GM19035 (cell line): ENCODE results near the gene AHRR.

Source experiments
- ATAC-seq: cut with Tn5 transposase; IDR thresholded peaks from one replicate; pipeline ENCODE4 v1.9.1; 2021; ENCODE audit not compliant: unreplicated experiment

AHRR gene

DNA sequence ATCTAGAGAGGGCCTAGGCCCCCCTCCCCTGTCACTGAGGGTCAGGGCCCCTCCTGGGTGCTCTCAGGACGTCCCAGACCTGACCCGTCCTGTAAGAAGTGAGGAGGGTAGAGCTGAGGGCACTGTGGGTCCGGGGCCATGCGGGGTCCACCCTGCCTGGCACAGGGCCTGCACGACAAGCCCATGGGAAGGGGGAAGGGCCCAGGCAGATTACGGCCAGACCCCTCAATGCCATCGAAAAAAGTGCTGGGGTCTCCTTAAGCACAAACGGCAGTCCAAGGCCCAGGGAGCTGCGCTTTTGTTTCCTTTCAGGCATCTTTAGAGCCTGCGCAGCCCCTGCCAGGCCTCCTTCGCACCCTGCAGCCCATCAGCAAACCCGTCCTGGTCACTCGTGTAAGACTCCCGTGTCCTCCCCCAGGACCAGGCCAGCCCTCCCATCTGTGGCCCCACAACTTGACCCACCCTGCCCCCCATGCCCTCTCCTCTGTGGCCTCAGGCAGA lies 117.0 kb downstream of the AHRR start:
- ATAC-seq = no peak

DNA sequence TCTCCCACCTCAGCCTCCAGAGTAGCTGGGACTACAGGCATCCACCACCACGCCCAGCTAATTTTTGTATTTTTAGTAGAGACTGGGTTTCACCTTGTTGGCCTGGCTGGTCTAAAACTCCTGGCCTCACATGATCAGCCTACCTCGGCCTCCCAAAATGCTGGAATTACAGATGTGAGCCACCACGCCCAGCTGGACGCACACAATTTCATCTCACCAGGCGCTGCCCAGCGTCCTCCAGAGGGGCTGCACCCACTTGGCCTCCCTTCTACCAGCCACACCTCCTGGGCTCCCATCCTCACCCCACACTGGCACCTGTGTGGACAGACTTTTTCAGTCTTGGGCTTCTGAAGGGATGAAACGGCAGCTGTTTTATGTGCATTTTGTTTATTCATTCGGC lies 117.7 kb downstream of the AHRR start:
- ATAC-seq = no peak

DNA sequence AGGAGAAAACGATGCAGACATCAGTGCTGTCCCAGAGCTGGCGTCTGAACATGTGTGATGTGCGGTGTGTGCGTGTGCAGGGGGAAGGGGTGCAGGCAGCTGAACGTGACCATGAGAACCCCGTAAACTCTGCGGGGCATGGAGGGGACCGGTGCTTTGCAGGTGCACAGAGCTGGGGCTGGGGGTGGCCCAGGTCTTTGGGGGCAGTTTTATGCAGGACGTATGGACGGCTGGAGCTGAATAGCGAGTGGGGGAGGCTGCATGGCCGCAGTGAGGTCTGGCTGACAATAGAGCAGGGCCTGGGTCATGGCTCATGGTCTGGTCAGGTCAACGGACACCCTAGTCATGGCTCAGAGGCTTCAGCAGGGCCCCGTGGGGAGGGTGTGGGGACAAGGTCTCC lies 118.1 kb downstream of the AHRR start:
- no peak for ATAC-seq

DNA sequence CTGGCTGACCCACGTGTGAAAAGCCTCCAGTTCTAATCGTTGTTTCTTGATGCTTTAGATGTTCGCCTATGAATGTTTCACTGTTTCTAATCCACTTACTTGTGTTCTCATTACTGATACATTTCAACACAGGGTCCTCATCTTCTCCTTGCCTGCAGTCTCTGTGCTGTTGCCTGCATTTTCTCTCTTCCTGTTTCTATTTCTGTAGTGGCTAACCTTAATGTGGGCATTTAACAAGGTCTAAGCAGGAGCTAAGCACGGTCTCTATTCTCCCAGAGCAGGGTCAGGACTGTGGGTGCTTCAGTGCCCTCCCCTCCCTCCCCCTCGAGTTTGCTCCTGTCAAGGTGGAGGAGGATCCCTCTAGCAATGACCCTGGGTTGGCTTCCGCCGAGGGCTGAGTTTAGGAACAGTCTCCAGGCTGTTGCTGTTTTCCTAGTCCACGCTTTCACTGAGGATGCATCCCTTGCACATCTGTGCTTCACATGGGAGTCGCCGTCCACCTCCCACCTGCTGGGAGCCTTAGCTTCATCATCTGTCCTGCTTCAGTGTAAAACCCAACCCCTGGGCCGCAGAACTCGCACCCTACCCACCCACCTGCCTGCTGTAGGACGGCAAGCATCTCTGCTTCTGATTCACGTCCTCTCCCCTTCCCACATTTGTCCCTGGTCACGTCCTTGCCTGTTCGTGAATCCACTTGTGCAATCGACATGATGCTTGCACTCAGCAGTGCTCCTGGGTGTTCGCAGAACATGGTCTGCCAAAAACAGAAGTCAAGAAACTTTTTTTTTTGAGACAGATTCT lies 119.1 kb downstream of the AHRR start:
- no peak for ATAC-seq

DNA sequence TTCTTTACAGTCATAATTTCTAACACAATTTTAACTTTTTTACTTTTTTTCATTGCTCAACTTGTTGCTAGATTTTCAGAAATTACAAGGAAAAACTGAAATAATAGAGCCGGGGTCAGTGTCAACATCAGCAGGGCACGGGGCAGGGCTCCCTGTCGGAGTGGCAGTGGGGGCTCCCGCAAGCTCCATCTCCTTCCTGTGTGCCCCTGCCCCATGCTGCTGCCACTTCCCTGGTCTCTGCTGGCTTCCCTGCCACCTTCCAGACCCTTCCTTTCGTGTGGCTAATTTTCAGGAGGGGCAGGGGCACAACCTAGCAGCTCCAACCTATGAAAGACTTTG lies 120.5 kb downstream of the AHRR start:
- no peak for ATAC-seq

DNA sequence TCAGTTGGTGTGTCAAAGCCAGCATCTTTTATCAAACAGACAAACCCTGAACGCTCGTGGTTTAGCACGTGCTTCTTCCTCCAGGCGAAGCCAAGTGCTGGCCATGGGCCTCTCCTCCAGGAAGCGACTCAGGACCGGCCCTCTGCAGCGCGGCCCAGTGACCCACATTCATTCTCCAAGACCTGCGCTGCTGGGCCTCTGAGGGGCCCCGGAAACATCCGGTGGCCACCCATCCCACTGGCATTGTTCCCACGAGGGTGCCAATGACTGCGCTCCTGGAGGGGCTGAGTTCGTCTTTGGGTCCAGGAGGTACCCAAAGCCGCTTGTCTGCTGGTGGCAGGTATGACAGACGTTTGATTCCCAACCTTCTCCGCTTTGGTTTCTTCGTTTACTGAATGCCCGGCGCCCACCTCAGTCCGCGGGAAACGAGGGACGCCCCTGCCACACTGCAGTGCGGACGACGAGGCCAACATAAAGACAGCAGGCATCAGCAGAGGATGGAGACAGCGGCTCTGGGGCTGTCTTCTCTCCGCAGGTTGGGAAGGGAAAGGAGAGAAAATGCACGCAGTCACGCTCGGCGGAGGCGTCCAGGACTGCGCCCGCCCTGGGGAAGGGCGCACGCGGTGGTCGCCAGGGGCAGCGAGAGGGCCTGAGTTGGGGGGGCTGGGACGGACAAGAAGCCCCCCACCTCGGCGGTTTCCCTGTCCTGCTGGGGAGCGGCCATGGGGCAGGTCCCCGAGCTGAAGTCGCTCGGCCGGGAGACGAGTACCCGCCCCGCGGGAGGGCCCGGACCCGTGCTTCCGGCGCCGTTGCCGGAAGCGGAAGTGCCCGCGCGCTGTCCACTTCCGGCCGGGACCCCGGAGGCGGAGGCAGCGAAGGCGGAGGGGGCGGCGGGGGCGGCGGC lies 121.1 kb downstream of the AHRR start, which contains the start of gene EXOC3:
Gene EXOC3 (plus strand): TSS at position 842 of the 904 bp plus-strand sequence. CDS start 3,030 bp downstream, outside the sequence.
- ATAC-seq = peak; percentile 83

DNA sequence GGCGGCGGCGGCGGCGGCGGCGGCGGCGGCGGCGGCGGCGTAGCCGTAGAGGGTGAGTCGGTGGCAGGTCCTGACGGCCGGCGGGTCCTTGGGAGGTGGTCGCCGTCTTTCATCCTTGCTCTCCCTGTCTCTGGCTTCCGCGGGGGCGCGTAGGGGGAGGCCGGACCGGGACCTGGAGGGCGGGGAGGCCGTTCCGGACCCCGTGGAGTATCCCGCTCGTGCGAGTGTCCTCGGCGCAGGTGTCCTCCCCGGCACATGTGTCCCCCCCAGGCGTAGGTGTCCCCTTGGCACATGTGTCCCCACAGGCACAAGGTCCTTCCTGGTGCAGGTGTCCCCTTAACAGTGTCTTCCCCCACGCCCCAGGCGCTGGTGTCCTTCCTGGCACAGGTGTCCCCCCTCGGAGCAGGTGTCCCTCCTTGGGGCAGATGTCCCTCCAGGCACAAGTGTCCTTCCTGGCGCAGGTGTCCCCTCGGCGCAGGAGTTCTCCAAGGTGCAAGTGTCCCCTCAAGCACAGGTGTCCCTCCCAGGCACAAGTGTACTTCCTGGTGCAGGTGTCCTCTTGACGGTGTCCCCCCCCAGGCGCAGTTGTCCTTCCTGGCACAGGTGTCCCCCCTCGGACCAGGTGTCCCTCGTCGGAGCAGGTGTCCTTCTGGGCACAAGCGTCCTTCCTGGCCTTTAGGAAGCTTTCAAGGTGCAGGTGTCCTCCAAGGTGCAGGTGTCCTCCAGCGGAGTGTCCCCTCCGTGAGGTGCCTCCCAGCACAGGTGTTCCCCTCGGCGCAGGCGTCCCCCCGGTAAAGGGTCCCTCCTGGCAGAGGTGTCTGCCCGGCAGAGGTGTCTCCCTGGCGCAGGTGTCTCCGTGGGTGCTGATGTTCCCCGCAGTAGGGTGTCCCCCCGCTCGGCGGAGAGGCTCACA lies 122.0 kb downstream of the AHRR start:
- peak; percentile 24 for ATAC-seq

DNA sequence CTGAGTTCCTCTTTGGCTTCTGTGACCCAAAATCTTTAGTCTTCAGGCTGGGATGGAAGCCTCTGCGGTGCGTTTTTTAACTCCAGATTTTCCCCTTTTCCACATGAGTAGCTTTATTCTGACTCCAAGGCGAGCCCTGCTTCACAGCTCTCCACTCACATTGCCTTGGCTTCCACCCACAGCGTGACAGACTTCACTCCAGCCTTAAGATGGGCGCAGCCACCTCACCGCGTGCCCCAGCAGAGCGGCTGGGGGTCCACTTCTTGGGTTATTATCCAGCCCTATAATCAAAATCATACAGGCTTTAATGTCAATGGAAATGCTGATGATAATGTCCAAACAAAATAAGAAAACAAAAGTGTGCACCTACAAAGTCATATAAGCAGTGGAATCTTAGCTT lies 122.7 kb downstream of the AHRR start:
- no peak for ATAC-seq

DNA sequence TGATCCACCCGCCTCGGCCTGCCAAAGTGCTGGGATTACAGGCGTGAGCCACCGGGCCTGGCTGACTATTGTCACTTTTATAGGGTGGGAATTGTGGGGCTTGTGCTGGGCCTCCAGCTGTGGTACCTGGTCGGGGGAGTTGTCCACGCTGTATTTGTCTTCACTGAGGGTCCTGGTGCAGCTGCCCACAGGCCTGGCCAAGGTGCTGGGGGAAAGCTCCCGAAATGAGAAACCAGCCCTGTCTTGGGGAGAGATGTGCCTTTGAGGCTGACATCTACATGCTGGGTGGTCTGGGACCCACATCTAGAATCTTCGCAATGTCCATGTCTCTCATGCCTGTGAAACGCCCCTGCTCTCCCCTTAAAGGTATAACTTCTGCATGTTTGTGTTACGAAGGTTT lies 124.1 kb downstream of the AHRR start:
- no peak for ATAC-seq

DNA sequence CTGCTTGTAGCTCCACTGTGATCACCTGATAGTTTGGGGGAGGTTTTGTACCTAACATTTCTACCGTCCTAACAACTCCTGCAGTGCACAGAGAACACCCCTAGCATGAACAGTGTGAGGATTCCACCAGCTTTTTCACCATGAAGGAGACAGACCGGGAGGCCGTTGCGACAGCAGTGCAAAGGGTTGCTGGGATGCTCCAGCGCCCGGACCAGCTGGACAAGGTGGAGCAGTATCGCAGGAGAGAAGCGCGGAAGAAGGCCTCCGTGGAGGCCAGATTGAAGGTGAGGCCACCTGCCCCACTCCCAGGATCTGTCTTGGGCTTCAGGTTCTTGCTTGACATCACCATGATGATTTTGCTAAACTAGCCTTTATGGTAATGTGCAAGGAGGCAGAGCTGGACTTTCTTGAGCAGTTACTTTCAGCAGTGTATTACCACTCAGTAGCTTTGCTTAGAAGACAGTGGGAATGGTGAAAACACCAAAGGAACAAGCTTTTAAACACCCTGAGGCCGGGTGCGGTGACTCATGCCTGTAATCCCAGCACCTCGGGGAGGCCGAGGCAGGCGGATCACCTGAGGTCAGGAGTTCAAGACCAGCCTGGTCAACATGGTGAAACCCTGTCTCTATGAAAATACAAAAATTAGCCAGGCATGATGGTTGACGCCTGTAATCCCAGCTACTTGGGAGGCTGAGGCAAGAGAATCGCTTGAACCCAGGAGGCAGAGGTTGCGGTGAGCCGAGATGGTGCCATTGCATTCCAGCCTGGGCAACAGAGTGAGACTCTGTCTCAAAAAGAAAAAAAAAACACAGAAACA lies 124.8 kb downstream of the AHRR start:
- ATAC-seq = no peak

DNA sequence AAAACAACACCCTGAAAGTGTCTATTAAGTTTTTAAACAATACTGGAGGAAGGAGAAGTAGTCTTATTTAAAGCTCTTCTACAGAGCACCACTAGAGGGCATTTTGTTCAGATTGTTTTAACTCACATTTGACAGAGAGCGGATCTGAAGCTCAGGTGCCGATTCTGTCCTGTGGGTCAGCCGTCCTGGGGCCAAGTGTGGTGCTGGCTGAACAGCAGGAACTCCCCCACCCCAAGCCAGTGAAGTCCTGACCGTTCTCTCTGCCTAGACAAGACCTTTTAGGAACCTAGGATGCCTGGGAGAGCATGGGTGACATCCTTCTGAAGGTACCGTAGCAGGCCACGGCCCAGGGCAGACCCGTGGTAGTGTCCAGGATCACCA lies 125.4 kb downstream of the AHRR start:
- ATAC-seq = no peak

DNA sequence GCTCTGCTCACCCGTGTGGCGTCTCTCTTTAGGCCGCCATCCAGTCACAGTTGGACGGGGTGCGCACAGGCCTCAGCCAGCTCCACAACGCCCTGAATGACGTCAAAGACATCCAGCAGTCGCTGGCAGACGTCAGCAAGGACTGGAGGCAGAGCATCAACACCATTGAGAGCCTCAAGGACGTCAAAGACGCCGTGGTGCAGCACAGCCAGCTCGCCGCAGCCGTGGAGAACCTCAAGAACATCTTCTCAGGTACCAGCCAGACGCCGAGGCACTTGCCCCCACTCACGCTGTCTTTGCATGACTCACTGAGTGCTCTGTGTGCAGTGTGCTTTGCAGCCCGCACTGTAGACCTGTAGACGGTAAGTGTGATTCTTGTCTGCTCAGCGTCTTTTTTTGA lies 126.0 kb downstream of the AHRR start:
- no peak for ATAC-seq

DNA sequence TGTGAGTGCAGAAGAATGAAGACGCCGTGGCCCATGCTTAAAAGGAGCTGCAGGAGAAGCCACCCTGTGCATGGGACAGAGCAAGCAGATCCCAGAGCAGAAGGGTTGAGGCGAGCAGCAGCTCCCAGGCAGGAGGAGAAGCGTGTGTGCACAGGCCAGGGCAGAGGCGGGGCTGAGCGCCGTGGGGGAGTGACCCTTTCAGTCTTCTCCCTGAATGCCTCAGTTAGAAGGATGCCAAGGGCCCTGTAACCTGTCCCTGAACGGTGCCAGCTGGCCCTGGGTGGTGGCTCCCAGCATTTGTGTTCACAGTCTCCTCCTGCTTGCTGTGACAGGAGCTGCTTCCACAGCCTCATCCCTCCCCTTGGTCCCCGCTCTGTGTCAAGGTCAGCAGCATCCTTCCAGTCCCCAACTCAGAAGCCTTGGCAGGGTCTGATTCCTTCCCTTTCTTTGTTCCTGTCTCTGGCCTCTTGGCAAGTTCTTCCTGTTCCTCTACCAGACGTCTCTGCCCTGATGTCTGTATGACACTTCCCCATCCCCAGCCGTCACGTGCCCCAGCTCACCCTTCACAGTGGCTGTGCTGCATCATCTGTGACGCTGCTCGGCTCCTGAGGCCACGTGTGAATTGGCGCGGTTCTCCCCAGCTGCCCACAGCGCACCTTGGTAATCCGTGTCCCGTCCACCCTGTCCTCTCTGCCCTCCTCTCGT lies 126.7 kb downstream of the AHRR start:
- no peak for ATAC-seq

DNA sequence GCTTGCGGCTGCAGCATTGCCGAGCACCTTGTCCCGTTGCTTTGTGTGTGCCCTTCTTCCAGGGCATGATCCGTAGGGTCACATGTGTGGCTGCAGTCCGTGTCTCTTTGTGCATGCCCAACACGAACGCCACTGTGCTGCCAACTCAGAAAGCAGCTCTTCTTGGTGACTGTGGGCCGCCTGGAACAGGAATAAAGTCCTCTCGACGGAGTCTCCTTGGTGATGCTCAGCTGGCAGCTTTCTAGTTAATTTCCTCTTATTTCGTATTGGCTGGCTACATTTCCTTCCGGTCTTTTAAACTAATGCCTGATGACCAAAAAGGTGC lies 127.2 kb downstream of the AHRR start:
- no peak for ATAC-seq

DNA sequence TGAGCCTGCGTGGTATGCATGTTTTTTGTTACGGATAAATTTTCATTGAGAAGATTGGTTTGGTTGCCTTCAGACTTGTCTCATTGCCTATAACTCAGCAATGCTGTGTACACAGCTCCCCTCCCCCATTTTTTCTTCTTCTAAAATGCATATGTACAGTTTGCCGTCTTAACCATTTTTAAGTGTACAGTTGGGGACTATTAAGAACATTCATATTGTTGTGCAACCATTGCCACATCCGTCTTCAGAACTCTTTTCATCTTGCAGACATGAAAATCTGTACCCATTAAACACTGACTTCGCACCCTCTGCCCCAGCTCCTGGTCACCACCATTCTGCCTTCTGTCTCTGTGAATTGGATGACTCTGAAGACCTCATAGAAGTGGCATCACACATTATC lies 127.6 kb downstream of the AHRR start:
- no peak for ATAC-seq

DNA sequence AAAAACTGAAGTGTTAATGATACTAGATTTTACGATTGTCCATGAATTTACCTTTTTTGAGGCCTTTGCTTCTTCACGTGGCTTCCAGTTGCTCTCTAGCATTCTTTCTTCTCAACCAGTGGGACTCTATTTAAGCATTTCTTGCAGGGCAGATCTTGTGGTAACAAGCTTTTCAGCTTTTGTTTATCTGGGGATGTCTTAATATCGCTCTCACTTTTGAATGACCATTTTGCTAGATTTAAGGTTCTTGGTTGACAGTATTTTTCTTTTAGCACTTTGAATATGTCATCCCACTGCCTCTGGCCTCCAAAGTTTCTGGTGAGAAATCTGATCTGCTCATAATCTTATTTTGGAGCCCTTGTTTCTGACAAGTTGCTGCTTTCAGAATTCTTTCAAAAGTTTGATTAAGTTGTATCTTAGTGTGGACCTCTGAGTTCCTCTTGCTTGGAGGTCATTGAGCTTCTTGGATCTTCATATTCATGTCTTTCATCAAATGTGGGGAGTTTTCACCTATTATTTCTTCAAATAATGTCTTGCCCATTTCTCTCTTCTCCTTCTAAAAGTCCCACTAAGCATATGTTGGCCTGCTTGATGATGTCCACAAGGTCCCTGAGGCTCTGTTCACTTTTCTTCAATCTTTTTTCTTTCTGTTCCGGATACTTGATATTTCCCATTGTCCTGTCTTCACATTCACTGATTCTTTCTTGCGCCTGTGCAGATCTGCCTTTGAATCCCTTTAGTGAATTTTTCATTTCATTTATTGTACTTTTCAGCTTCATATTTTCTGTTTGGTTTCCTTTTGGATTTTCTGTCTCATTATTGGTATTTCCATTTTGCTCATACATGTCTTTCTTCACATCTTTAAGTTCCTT lies 130.3 kb downstream of the AHRR start:
- no peak for ATAC-seq

DNA sequence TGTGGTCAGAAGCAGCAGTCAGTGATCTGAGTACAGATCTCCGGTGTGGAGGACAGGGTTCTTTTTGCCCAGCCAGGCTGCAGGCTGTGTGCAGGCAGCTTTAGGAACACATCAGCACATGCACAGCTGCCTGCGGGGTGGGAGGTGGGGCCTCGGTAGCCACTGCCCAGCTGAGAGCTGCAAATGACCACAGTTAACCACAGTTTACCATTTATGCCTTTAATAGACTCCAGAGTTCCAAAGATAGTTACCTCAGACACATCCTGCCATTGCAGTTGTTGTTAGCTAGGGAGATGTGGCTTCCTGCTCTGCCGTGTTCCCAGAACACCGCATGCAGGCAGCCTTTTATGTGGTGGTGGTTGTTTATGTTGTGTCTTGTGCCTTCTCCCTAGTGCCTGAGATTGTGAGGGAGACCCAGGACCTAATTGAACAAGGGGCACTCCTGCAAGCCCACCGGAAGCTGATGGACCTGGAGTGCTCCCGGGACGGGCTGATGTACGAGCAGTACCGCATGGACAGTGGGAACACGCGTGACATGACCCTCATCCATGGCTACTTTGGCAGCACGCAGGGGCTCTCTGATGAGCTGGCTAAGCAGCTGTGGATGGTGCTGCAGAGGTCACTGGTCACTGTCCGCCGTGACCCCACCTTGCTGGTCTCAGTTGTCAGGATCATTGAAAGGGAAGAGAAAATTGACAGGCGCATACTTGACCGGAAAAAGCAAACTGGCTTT lies 131.6 kb downstream of the AHRR start:
- no peak for ATAC-seq
